ENCODE measurements around the gene BTBD7. TPM values are rescaled to one million over a fixed set of nuclear protein-coding genes. Genes with fewer than 3 reads are reported as not detected.

The BTBD7 gene
- total RNA-seq, 1 experiment from 2014 or later: 30.8 TPM

DNA sequence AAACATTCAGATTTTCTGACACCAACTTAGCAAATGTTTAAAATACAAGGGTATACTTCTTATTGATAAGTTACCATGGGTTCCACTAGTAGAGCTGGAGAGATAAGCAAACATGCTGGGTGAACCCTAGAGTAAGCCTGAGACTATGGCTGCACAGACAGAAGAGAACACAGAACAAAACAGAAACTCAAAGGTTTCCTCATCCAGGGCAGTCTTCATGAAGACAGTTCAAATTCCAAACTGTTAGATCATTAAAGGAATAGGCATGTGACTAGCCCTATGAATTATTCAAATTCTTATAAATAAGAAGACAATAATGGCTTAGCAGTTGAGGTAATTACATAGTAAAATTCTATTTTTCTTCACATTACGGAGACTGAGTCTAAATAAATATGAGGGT, 28.1 kb downstream of the BTBD7 start:
- 0 out of 2 replicates have a peak, but pooled peaks cover 4% of the 10 kb centered on the region for H4K20me1 ChIP-seq (ENCODE audit: insufficient read depth)
- RAD21 ChIA-PET (ENCODE audit: low non-redundant PET in 1 of 2, low total read pairs in 2 of 2, uncharacterized antibody in 2 of 2, unreplicated experiment in 2 of 2): no interaction called here
- H3K79me2 ChIP-seq (ENCODE audit: insufficient read depth, low read length): peaks cover 81% of the 10 kb centered on the region
- no peaks in the 10 kb centered on the region for H3K27me3 ChIP-seq (ENCODE audit: insufficient read depth, low read length)
- POLR2A ChIA-PET: no interaction called here
- intact Hi-C loops (cut with micrococcal nuclease): no loop called here
- DNase-seq (ENCODE audit: low read depth, low spot score): no peak
- no TSS peak for BruUV-seq (replicated peaks)
- no peaks in the 10 kb centered on the region for H3K9me3 ChIP-seq (ENCODE audit: control insufficient read depth in 1 of 2, insufficient read depth in 1 of 2, low read depth in 1 of 2, low read length in 2 of 2)
- no peak overlapping the region for H3K4me2 ChIP-seq (ENCODE audit: low read length)
- peaks cover 15 to 32% of the 10 kb centered on the region in 2 experiments for H3K4me1 ChIP-seq (ENCODE audit: control insufficient read depth in 1 of 2, insufficient read depth in 2 of 2, low read length in 2 of 2)
- H3K27ac ChIP-seq (ENCODE audit: low read depth, low read length): no peak overlapping the region
- no peaks in the 10 kb centered on the region for H3K36me3 ChIP-seq (ENCODE audit: control insufficient read depth in 1 of 2, insufficient read depth in 2 of 2, low read length in 2 of 2)
- ATAC-seq: no peak
- no peak overlapping the region for H2AFZ ChIP-seq (ENCODE audit: low read depth, low read length, poor library complexity, severe bottlenecking)
- CTCF ChIA-PET: no interaction called here
- TF ChIP-seq CBX3 (IDR thresholded peaks at IDR 0.05; ENCODE audit: low read depth): no peak
- no peak for TF ChIP-seq YY1 (IDR thresholded peaks at IDR 0.05; ENCODE audit: extremely low read depth, insufficient replicate concordance, low read depth, low read length)
- TF ChIP-seq SRF (IDR thresholded peaks at IDR 0.05; ENCODE audit: low read depth): no peak
- TF ChIP-seq ZNF274 (IDR thresholded peaks at IDR 0.05; ENCODE audit: low read depth, low read length): no peak
- TF ChIP-seq POLR2AphosphoS5 (IDR thresholded peaks at IDR 0.05; ENCODE audit: low read depth, low read length): no peak
- no peak for TF ChIP-seq JUND (IDR thresholded peaks at IDR 0.05)
- TF ChIP-seq, protein P1, sequence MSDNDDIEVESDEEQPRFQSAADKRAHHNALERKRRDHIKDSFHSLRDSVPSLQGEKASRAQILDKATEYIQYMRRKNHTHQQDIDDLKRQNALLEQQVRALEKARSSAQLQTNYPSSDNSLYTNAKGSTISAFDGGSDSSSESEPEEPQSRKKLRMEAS (IDR thresholded peaks at IDR 0.05): no peak
- TF ChIP-seq, protein P2, sequence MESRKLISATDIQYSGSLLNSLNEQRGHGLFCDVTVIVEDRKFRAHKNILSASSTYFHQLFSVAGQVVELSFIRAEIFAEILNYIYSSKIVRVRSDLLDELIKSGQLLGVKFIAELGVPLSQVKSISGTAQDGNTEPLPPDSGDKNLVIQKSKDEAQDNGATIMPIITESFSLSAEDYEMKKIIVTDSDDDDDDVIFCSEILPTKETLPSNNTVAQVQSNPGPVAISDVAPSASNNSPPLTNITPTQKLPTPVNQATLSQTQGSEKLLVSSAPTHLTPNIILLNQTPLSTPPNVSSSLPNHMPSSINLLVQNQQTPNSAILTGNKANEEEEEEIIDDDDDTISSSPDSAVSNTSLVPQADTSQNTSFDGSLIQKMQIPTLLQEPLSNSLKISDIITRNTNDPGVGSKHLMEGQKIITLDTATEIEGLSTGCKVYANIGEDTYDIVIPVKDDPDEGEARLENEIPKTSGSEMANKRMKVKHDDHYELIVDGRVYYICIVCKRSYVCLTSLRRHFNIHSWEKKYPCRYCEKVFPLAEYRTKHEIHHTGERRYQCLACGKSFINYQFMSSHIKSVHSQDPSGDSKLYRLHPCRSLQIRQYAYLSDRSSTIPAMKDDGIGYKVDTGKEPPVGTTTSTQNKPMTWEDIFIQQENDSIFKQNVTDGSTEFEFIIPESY (IDR thresholded peaks at IDR 0.05; ENCODE audit: extremely low read depth, insufficient replicate concordance, low read length): no peak
- H3K9me2 ChIP-seq (ENCODE audit: insufficient read depth): no peaks in the 10 kb centered on the region
- no peak overlapping the region for H3K4me3 ChIP-seq (replicated peaks in 1 of 2; ENCODE audit: low read depth in 1 of 2, low read length in 2 of 2)
- H3K9ac ChIP-seq (ENCODE audit: low read length): no peak overlapping the region

DNA sequence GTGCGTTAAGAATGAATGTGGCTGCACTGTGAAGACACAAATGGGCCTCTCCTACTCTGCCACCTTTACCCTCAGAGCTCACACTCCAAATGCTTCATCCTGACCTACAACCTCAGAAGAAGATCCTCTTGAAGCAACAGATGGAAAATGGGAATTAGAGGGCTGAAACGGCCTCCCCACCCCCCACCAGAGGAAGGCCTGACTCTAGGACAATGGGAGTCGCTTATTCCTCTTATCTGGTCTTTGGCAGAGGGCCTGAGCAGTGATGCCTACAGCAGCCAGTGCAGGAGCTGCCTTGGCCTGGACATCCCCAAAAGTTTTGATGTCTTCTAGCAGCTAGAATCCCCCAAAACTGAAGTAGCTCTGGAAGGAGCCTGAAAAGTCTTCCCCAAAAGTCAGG, 29.2 kb downstream of the BTBD7 start:
- ATAC-seq (no peak), DNase-seq (ENCODE audit: low read depth, low spot score) (no peak)
- Histone ChIP-seq H3K9me3 (ENCODE audit: control insufficient read depth in 1 of 2, insufficient read depth in 1 of 2, low read depth in 1 of 2, low read length in 2 of 2) (no peaks in the 10 kb centered on the region), H3K79me2 (ENCODE audit: insufficient read depth, low read length) (peaks cover 81% of the 10 kb centered on the region), H3K27ac (ENCODE audit: low read depth, low read length) (no peak overlapping the region), H3K4me2 (ENCODE audit: low read length) (no peak overlapping the region), H3K27me3 (ENCODE audit: insufficient read depth, low read length) (no peaks in the 10 kb centered on the region), H3K9me2 (ENCODE audit: insufficient read depth) (no peaks in the 10 kb centered on the region), H4K20me1 (ENCODE audit: insufficient read depth) (no peaks in the 10 kb centered on the region), H2AFZ (ENCODE audit: low read depth, low read length, poor library complexity, severe bottlenecking) (no peak overlapping the region), H3K4me1 (ENCODE audit: control insufficient read depth in 1 of 2, insufficient read depth in 2 of 2, low read length in 2 of 2) (peaks cover 15 to 32% of the 10 kb centered on the region in 2 experiments), H3K36me3 (ENCODE audit: control insufficient read depth in 1 of 2, insufficient read depth in 2 of 2, low read length in 2 of 2) (no peaks in the 10 kb centered on the region), H3K4me3 (replicated peaks in 1 of 2; ENCODE audit: low read depth in 1 of 2, low read length in 2 of 2) (no peak overlapping the region), H3K9ac (ENCODE audit: low read length) (no peak overlapping the region)
- ChIA-PET POLR2A (no interaction called here), RAD21 (ENCODE audit: low non-redundant PET in 1 of 2, low total read pairs in 2 of 2, uncharacterized antibody in 2 of 2, unreplicated experiment in 2 of 2) (no interaction called here), CTCF (no interaction called here)
- intact Hi-C loops (cut with micrococcal nuclease): no loop called here
- BruUV-seq (replicated peaks): no TSS peak
- no peak for TF ChIP-seq FOSL1 (IDR thresholded peaks at IDR 0.05; ENCODE audit: low read depth)
- TF ChIP-seq SIN3A (IDR thresholded peaks at IDR 0.05; ENCODE audit: low read depth): no peak
- TF ChIP-seq, protein P3, sequence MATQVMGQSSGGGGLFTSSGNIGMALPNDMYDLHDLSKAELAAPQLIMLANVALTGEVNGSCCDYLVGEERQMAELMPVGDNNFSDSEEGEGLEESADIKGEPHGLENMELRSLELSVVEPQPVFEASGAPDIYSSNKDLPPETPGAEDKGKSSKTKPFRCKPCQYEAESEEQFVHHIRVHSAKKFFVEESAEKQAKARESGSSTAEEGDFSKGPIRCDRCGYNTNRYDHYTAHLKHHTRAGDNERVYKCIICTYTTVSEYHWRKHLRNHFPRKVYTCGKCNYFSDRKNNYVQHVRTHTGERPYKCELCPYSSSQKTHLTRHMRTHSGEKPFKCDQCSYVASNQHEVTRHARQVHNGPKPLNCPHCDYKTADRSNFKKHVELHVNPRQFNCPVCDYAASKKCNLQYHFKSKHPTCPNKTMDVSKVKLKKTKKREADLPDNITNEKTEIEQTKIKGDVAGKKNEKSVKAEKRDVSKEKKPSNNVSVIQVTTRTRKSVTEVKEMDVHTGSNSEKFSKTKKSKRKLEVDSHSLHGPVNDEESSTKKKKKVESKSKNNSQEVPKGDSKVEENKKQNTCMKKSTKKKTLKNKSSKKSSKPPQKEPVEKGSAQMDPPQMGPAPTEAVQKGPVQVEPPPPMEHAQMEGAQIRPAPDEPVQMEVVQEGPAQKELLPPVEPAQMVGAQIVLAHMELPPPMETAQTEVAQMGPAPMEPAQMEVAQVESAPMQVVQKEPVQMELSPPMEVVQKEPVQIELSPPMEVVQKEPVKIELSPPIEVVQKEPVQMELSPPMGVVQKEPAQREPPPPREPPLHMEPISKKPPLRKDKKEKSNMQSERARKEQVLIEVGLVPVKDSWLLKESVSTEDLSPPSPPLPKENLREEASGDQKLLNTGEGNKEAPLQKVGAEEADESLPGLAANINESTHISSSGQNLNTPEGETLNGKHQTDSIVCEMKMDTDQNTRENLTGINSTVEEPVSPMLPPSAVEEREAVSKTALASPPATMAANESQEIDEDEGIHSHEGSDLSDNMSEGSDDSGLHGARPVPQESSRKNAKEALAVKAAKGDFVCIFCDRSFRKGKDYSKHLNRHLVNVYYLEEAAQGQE (IDR thresholded peaks at IDR 0.05; ENCODE audit: low read depth): no peak
- TF ChIP-seq, protein P2 (IDR thresholded peaks at IDR 0.05; ENCODE audit: extremely low read depth, insufficient replicate concordance, low read length): no peak
- TF ChIP-seq RAD21 (IDR thresholded peaks at IDR 0.05; ENCODE audit: low read depth): no peak
- no peak for TF ChIP-seq ZNF274 (IDR thresholded peaks at IDR 0.05; ENCODE audit: low read depth, low read length)
- no peak for TF ChIP-seq ELF1 (IDR thresholded peaks at IDR 0.05; ENCODE audit: borderline replicate concordance, low read depth)
